ENCODE data around the gene XPR1. TPM values are rescaled to one million over a fixed set of nuclear protein-coding genes. Genes with fewer than 3 reads are reported as not detected.

XPR1 gene
- total and polyA plus RNA-seq, 2 of the 8 experiments (the other 6 are each of a cell fraction or from before 2014, with no cell fraction given): 28.6 to 43.9 TPM

GRCh38 chr1:180793451-180793850, 161.6 kb downstream of the XPR1 start:
- FAIRE-seq (no peak), DNase-seq (ENCODE audit: low read depth in 1 of 2, low spot score in 2 of 2) (no peak)
- Histone ChIP-seq H2AK5ac (ENCODE audit: low read depth, low read length) (no peak overlapping the region), H3K23me2 (ENCODE audit: low read depth, low read length) (no peaks in the 10 kb centered on the region), H3K4me1 (replicated peaks in 1 of 4; ENCODE audit: control insufficient read depth in 3 of 4, insufficient read depth in 4 of 4, low read length in 3 of 4) (no peaks in the 10 kb centered on the region), H4K8ac (ENCODE audit: extremely low read depth, insufficient read depth, low read length) (no peak overlapping the region), H4K5ac (ENCODE audit: insufficient read length, low read depth, low read length) (no peak overlapping the region), H2AFZ (ENCODE audit: low read length) (no peak overlapping the region), H2BK12ac (ENCODE audit: low read depth, low read length) (no peak overlapping the region), H3K18ac (ENCODE audit: extremely low read depth, low read length) (no peak overlapping the region), H3K27ac (ENCODE audit: low read depth, low read length) (no peak overlapping the region), H3K4me2 (ENCODE audit: insufficient read depth in 1 of 2, low read depth in 2 of 2, low read length in 2 of 2) (no peak overlapping the region), H3K36me3 (ENCODE audit: control insufficient read depth in 2 of 4, insufficient read depth in 4 of 4, low read length in 3 of 4) (no peaks in the 10 kb centered on the region; a peak in 1 of 8 replicates), H3K56ac (replicated peaks; ENCODE audit: insufficient read length, low read depth, low read length) (no peak overlapping the region), H3K9ac (replicated peaks in 1 of 4; ENCODE audit: extremely low read depth in 1 of 4, low read depth in 3 of 4, low read length in 3 of 4) (no peak overlapping the region), H3K27me3 (replicated peaks in 1 of 4; ENCODE audit: control insufficient read depth in 3 of 4, extremely low read depth in 1 of 4, insufficient read depth in 3 of 4, low read length in 3 of 4) (no peaks in the 10 kb centered on the region), H3K9me3 (ENCODE audit: insufficient read depth in 2 of 2, low read depth in 1 of 2, low read length in 1 of 2) (no peaks in the 10 kb centered on the region), H3K4me3 (ENCODE audit: extremely low read depth in 1 of 4, insufficient read depth in 2 of 4, low read depth in 3 of 4, low read length in 4 of 4) (no peak overlapping the region), H3K79me2 (ENCODE audit: control insufficient read depth in 1 of 2, insufficient read depth in 2 of 2, low read length in 2 of 2) (no peaks in the 10 kb centered on the region), H2BK15ac (ENCODE audit: low read length) (no peak overlapping the region), H4K20me1 (replicated peaks in 1 of 2; ENCODE audit: control insufficient read depth in 1 of 2, insufficient read depth in 2 of 2, low read length in 2 of 2) (no peaks in the 10 kb centered on the region), H3K4ac (replicated peaks; ENCODE audit: insufficient read length, low read depth, low read length) (no peak overlapping the region), H4K91ac (replicated peaks; ENCODE audit: insufficient read length, low read length) (no peak overlapping the region), H3K14ac (ENCODE audit: insufficient read length) (no peak overlapping the region), H3K23ac (ENCODE audit: insufficient read length) (no peak overlapping the region), H3K79me1 (ENCODE audit: low read depth, low read length) (no peaks in the 10 kb centered on the region), H2BK120ac (replicated peaks; ENCODE audit: low read depth, low read length) (no peak overlapping the region), H2BK5ac (ENCODE audit: low read depth, low read length) (no peak overlapping the region), H2BK20ac (ENCODE audit: low read length) (no peak overlapping the region)
- POLR2A ChIA-PET (ENCODE audit: partially characterized antibody): no interaction called here
- 80% methylated on average over 2 of the region's 2 CpGs; no CpG with 5 or more reads in 1 of the 2 experiments for WGBS, 2 experiments (ENCODE audit: extremely low coverage in 1 of 2, insufficient coverage in 1 of 2, insufficient read length in 1 of 2, insufficient replicate concordance in 2 of 2, low coverage in 1 of 2, low lambda C conversion rate in 2 of 2, missing lambda C conversion rate in 1 of 2)
- no peak for TF ChIP-seq HDAC2 (IDR thresholded peaks at IDR 0.05; ENCODE audit: borderline replicate concordance in 1 of 2, low read depth in 2 of 2, low read length in 2 of 2)
- no peak for TF ChIP-seq MAX (IDR thresholded peaks at IDR 0.05)
- TF ChIP-seq EGR1 (IDR thresholded peaks at IDR 0.05; ENCODE audit: borderline replicate concordance, low read depth, low read length): no peak
- no peak for TF ChIP-seq ASH2L (IDR thresholded peaks at IDR 0.05; ENCODE audit: low read length)
- TF ChIP-seq USF2 (IDR thresholded peaks at IDR 0.05; ENCODE audit: low read length): no peak
- no peak for TF ChIP-seq ATF3 (IDR thresholded peaks at IDR 0.05; ENCODE audit: insufficient read depth, low read depth, low read length)
- CTCF ChIA-PET (ENCODE audit: partially characterized antibody): no interaction called here

All from H1 (cell line).